NK-92 treated with Interleukin-12 subunit alpha and Interleukin-12 subunit beta, amount 100 ng/mL, for 24 hours (cell line): ENCODE data around the gene SKIL.

Experiments
- DNase-seq: peaks from one replicate; lab custom pipeline; 2025; lab: John Stamatoyannopoulos, UW

Gene SKIL

GRCh38 chr3:170350515-170351413 is 6.8 kb upstream of the SKIL start:
- DNase-seq: no peak

DNA sequence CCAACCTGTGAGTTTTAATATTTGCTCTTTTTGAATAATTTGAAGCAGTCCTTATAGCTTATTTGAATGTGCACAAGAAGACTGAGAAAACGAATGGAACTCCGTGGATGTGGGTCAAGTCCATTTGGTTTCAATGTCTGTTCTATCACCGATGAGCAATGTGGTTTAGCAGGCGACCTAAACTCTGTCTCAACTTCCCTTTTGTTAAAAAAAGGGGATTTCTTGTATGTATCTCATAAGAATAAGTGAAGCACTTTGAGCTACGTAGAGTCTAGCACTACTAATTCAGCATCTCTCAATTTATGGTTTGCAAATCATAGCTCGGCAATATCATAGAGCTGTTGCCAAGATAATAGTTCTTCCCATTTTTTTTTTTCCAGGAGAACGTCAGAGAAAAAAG is 4.6 kb upstream of the SKIL start:
- DNase-seq: no peak

DNA sequence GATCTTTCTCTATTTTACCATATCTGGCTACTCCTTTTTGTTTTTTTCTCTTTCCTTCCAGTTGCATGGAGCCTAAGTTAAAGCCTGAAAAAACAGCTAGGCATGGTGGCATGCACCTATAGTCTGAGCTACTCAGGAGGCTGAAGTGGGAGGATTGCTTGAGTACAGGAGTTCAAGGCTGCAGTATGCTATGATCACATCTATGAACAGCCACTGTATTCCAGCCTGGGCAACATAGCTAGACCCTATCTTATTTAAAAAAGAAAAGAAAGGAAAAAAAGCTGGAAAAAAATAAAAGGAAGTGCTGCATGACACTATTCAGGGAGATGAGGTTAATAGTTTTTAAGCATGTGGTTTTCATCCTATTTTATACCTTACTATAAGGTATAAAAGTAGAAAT is 4.0 kb upstream of the SKIL start:
- no peak for DNase-seq

- no peak for DNase-seq
These were observed 2.8 kb upstream of the SKIL start for GRCh38 chr3:170354760-170355159.

DNA sequence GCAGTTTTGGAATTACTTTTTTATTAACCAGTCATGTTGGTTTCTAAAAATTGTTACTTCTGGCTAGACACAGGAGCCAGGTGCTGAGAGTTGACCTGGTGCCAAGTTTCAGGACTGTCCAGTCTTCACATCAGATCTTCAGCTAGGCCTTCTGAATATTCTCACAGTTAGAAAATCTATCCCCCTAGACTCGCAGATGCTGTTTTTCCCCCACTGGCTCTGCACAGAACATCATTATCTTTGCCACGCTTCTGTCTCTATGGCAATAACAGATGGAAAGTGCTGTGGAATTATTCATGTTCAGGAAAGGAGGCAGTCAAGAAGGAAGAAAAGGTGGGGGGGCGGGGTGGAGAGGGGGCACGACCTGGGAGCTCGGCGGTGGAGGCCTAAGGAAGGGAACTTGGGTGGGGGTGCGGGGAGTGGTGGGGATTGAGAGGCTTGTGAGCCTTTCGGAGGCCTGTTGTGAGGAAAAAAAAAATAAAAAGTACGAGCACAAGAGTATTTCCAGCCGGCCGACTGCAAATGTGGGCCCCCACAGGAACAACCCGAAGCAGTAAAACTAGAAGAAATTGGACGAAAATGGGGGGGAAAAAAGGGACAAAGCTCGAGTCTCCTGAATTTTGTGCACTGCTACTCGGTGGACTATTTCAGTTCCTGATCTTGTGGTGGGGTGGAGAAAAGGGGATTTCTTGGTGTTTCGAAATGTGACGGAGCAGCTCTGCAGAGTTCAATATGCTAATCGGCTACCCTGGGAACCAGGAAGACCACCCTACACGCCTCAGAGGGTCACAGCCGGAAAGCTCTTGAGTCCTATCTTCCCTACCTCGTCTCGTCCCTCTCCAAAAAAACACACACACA is 1.5 kb upstream of the SKIL start:
- peak; percentile 46 for DNase-seq

- DNase-seq: peak; percentile 80
These were observed 829 bp upstream of the SKIL start for GRCh38 chr3:170356596-170357175.

DNA sequence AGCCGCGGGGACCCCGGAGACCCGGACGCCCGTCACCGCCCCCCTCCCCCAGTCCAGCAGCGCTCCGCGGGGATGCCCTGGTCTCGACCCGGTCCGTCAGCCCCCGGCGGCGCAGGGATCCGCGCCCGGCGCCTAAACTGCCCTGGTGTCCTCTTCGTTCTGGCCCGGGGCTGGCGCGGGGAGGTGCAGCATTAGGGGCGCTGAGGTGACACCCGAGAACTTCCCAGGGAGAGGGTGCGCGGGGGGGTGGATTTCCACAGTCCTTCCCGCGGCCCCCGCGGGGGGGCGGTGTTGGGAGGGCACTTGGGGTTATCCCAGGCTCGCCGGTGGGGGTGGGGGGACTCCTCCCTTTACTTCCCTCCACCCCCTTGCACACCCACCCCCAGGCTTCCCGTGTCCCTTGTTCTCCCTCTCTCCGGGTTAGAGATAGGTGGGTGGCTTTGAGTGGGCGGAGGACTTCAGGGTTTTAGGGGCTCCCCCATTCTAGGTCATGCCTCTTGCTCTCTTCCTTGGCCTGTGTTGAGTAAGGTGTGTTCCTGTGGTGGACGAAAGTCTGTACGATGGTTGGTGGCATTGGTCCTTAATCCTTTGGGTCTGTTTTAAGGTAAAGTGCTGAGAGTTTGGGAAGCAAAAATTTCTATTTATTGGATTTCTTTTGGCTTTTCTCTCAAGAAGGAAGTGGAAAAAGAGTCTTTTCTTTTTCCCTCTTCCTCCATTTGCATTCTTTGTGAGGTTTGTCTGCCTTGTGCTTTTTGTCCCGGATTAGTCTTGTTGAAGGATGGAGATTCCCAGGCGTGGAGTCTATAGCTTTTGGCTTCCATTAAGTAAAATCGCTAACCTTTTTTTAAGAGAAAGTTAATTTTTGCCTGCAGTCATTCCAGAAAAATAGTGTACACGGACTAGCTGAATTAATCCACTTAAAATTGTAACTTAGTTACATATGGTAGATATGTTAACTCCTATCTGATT is 811 bp downstream of the SKIL start:
- DNase-seq: peak; percentile 76

DNA sequence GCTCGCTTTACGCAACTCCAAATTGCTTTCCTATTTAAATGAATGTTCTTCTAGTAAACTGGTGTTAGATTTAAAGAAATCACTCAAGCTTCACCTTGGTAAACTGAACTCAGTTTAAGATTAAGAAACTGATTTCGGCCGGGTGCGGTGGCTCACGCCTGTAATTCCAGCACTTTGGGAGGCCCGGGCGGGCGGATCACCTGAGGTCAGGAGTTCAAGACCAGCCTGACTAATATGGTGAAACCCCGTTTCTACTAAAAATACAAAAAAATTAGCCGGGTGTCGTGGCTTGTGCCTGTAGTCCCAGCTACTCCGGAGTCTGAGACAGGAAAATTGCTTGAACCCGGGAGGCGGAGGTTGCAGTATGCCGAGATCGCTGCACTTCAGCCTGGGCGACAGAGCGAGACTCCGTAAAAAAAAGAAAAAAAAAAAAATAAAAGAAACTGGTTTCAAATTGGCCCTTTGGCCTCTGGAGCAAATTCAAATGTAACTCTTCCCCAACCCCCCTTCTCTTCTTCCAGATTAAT is 1.7 kb downstream of the SKIL start:
- DNase-seq: no peak

DNA sequence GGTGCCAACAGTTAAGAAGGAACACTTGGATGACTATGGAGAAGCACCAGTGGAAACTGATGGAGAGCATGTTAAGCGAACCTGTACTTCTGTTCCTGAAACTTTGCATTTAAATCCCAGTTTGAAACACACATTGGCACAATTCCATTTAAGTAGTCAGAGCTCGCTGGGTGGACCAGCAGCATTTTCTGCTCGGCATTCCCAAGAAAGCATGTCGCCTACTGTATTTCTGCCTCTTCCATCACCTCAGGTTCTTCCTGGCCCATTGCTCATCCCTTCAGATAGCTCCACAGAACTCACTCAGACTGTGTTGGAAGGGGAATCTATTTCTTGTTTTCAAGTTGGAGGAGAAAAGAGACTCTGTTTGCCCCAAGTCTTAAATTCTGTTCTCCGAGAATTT is 3.0 kb downstream of the SKIL start:
- no peak for DNase-seq

- no peak for DNase-seq
These were observed 3.4 kb downstream of the SKIL start for GRCh38 chr3:170360916-170361315.

DNA sequence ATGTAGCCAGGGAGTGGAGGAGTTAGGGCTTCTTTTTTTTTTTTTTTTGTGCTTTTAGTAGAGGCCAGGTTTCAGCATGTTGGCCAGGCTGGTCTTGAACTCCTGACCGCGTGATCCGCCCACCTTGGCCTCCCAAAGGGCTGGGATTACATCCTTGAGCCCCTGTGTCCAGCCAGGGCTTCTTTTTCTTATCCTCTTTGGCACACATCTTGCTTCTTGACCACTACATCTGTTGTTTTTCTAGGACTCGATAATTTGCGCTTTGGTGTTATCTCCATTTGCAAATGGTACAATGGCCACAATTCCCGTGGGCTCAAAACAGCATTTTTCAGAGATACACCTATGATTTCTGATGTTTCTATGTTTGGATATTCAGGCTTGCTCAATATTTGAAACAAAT is 4.2 kb downstream of the SKIL start:
- DNase-seq: no peak

DNA sequence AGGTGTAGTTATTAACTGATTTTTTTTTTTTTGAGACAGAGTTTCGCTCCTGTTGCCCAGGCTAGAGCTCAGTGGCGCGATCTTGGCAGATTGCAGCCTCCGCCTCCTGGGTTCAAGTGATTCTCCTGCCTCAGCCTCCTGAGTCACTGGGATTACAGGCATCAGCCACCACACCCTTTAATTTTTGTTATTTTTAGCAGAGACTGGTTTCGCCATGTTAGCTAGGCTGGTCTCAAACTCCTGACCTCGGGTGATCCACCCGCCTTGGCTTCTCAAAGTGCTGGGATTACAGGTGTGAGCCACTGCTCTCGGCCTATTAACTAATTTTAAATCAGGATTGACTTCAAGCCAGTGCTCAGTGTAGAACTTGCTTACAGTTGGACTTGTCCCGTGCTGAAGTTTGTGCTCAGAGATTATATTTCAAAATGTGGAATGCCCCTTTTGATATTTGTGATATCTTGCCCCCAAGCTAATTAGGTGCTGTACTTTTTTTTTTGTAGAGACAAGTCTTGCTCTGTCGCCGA is 6.0 kb downstream of the SKIL start:
- DNase-seq: no peak

DNA sequence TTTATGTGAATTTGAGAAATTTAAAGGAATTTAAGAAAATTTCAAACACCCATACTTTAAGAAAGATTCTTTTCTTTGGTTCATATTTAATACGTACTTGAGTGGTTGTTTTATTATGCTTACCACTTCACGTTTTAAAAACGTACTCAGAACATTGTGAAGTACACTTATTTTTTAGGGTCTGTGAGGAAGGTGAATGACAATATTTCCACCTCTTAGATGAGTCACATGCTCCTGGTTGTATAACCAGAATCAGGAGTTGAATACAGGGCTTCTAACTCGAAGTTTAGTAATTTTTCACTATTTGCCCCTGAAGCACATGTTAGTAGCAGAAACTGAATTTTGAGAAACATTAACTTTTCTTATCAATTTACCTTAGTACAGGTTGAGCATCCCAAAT is 7.5 kb downstream of the SKIL start:
- DNase-seq: no peak

GRCh38 chr3:170367797-170368196 is 10.3 kb downstream of the SKIL start:
- no peak for DNase-seq

GRCh38 chr3:170368921-170369320 is 11.4 kb downstream of the SKIL start:
- no peak for DNase-seq

DNA sequence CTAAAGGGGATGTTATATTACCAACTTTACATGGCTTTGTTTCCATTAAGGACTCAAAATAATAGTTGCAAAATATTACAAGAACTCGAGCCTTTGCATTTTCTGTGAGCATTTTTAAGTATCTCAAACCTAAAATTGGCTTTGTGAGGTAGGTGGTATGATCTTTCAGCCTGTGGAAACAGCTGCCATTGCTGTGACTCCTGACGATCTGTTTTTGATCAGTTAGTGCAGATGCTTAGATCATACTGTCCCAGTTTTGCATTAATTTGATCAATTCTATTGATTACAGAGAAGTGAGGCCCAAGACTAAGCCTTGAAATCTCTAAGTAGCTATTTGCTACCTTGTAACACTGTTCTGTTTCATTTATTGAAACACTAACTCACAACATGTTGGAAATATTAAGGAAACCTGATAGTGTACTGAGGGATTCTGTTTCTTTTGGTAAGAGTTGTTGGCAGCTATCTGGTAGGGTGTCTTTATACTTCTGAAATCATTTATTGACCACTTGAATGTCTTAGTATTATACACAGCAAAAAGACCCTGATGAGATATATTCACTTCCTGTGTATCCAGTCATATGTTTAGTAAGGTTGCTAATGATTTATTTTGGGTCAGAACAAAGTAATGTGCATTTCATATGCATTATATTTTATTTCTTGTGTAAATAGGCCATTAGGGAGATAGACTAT is 14.8 kb downstream of the SKIL start:
- DNase-seq: no peak

GRCh38 chr3:170383567-170383966 is 26.1 kb downstream of the SKIL start:
- no peak for DNase-seq

- no peak for DNase-seq
These were observed 29.0 kb downstream of the SKIL start for GRCh38 chr3:170386468-170386867.

GRCh38 chr3:170387950-170388349 is 30.4 kb downstream of the SKIL start:
- DNase-seq: no peak

- no peak for DNase-seq
These were observed 33.6 kb downstream of the SKIL start for GRCh38 chr3:170391108-170391507.
